HG02588 (cell line): Measurements from ENCODE around the gene AKTIP.
"Not testable (repeated sequence)": the region's sequence is repeated elsewhere in the genome, so short reads cannot be mapped to it uniquely, and the experiment has no call there.

Experiments used
- ATAC-seq: cut with Tn5 transposase; IDR thresholded peaks from one replicate; pipeline ENCODE4 v1.9.1; 2021; ENCODE audit warnings: mild to moderate bottlenecking, moderate library complexity; ENCODE audit not compliant: unreplicated experiment

AKTIP gene

DNA sequence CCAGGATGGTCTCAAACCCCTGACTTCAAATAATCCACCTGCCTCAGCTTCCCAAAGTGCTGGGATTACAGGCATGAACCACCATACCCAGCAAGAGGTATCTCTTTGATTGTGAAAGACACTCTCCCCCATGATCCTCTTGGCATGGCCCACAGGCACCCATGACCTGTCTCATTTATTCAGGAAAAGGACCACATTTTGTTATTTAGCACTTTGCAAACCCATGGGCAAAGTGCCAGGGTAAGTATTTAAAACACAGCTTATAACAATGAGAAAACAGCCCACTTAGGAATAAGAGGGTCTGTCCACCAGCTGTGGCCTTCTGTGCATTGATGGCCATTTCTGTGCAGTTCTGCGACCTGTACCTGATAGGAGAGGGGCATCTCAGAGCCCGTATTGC lies 12.8 kb upstream of the AKTIP start:
- no peak for ATAC-seq

DNA sequence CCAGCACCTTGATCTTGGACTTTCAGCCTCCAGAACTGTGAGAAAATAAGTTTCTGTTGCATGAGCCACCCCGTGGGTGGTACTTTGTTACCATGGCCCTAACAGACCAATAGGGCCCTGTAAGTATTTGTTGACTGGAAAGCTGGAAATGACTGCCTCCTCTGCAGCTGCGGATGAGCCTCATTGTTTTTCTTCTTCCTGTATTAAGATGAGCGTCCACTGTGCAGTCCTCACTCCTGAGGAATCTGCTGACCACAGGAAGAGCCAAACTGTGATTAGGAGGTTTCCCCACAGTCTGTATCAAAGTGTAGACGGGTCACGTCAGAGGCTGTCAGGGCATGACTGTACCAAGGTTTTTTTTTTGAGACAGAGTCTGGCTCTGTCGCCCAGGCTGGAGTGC lies 12.2 kb upstream of the AKTIP start:
- ATAC-seq, result no peak

DNA sequence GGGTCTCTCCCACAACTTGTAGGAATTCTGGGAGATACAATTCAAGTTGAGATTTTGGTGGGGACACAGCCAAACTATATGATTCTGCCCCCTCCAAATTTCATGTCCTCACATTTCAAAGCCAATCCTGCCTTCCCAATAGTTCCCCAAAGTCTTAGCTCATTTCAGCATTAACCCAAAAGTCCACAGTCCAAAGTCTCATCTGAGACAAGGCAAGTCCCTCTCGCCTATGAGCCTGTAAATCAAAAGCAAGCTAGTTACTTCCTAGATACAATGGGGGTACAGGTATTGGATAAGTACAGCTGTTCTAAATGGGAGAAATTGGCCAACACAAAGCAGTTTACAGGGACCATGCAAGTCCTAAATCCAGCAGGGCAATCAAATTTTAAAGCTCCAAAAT lies 9.8 kb upstream of the AKTIP start:
- not testable (repeated sequence) for ATAC-seq

DNA sequence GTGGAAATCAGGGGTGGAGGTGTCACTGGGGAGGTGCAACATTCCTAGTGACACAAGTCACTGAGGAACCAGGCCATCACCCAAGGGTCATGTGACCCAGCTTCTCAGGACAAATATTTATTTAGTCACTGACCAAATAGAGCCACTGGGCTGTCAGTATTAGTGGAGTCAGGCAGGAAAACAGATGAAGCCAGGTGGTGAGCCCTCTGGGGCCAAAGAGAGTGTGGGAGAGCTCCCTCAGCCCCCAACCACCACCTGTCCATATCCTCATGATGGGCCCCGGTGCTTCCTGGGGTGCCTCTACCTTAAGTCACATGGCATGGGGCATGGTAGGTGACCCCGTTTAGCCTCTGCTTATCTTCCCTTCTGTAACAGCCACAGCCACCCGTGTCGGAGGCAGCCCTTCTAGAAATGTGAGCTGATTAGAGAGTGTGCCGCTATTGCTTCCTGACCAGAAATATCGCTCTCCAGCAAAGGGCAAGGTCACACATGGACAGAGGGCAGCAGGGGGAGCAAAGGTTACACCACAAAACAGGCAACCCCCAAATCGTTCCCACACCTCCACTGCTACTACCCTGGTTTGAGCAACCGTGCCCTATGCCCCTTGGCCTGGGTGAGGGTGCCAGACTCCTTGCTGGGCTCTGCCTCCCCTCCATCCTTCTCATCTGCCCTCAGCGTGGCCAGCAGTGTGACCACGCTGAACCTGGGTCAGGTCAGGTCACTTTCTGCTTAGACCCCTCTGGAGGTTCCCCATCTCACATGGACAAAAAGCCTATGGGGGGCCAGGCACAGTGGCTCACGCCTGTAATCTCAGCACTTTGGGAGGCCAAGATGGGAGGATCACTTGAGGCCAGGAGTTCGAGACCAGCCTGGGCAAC lies 8.6 kb upstream of the AKTIP start:
- no peak for ATAC-seq

DNA sequence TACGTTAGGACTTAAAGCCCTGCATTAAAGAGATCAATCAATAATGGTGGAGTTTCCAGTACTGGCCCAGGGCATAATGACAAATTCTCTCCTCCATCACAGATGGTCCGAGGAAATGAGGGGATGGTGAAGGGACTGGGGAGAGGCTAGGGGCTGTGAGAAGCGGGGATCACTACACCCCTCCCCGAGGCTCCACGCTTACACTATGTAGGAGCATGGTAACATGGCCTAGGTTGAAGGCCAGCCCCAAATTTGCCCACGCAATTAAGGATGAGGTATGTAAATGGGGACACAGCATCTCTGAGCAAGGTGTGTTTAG lies 8.0 kb upstream of the AKTIP start:
- ATAC-seq, result no peak

DNA sequence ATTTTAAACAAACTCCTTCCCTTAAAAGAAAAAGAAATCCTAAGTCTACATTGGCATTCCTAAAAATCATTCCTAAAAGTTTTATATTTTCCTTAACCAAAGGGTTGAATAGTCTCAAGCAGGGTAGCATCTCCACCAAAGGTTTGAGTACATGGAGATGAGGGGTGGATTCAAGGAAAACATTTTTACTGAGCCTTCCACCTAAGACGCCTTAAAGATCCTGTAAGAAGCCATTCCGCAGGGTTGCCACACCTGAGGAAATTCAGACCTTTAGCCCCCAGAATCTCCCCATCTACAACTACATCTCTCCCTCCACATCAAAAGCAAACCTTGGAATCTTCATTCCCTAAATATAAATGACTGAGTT lies 7.7 kb upstream of the AKTIP start:
- no peak for ATAC-seq

DNA sequence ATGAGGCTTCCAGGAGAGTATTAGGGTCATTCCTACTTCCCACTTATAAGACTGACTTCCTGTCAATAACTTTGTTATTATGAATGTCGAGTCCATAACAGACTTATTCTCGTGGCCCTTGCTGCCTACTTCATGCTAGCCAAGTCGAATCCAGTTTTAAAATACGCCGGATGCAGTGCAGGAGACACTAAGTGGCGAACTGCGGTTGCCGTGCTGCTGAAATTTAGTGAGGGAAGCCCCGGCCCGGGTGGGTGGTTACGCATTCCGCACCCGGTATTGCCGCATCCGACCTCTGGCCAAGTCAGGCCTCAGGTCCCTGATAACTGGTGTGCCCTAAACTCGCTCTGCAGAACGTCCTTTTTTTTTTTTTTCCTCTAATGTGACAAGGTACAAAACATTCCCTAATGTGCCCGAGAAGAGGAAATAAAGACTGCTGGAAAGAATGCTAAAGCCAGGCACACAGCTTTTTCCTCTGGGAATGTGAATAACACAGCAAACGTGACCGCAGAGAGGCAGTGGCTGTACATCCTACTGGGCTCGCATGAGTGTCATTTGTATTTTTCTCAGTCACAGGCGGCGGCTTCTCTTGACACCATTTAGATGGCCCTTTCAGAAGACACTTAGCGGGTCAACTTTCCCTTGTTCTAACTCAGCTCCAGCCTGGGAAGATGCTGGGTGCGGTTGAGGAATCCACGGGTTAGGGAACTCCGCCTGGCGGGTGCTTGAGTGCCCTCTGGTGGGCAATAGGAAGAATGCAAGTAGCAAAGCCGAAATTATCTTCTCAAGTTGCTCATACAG lies 7.1 kb upstream of the AKTIP start:
- no peak for ATAC-seq

DNA sequence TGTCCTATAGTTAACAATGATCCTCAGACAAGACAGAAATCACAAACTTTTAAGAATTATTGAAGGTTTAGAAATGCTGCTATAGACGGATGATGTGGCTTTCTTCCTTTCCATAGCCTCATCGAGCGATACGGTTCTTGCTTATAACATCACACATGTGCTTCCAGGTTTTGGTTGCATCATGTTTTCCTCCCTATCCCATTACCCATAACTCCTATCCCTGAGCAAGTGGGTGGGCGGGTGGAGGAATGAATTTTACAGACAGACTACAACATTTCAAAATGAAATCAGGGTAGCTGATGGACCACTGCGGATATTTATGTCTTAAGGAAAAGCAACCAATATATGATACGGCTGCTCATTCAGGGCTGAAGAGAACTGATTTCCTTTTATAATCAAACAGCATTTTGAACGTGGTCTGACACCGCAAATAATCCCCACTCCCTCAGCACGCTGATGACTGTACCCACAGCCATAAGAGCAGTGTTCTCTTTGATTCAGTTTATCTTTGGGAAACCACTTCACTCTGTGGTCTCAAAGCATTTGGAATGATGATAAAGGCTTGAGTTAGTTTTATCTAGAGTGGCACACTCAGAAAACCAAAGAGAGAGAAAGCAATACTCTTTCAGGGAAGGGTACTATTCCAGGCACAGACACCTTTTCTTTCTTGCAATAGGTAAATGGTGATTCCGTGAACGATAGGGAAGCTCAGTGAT lies 4.6 kb upstream of the AKTIP start:
- ATAC-seq, result no peak

DNA sequence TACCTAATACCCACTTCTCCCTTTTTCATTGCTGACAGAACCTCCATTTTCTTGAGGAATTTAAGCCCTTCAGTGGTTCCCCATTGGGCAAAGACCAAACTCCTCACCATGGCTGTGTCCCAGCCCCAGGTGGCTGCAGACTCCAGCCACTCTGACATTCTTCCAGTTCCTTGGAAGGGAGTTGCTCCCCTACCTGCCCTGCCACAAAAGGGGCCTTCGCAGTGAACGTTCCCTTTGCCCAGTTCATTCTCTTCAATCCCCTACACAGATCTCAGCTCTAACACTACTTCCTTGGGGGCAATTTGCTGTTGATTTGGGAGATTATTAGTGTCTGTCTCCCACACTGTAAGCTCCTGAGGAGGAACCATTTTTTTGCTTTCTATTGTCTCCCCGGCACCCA lies 3.2 kb upstream of the AKTIP start:
- ATAC-seq, result no peak

DNA sequence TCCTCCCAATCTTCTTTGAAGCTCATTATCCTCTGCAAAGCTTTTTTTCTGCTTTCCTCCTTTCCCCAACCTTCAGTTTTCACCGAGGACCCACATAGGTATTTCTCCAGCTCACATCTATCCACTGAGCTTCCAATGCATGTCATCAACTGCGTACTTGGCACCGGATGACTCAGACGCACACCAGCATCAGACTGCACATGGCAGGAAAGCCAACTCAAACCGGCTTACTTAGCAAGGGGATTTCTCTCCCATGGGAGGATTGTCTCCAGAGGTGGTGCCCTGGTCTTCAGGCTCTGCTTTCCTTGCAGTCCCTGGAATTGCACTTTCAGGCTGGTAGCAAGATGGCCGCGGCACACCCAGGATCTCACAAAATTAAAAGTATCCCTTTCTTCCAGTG lies 1.7 kb upstream of the AKTIP start:
- ATAC-seq, result no peak

DNA sequence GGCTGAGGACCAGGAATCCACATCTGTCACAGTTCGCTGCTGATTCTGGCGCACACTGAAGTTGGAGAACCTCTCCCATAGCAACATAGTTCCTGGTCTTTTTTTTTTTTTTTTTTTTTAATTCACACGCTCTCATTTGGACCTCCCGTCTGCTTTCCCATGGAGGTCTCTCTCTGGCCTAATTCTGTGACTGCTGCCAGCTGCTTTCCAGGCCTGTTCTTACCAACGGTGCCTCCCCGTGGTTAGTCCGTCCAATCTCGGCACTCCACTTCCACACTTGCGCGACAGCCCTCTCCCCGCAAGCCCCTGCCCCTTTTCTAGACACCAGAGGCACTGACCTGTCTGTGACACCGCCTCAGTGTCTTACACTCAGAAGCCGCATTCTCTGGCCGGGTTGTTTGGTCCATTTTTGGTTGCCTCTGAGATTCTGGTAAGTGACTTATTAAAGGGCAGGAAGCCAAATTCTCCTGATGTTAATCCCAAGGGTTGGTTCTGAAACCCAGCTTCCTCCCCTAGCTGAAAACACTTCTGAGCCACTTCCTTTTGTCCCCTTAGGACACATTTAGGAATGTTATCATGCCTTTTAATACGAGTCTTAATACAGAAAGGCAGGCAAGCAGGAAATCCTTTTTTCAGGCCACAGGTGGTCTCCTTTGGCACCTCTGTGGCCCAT lies 1.1 kb upstream of the AKTIP start:
- no peak for ATAC-seq

DNA sequence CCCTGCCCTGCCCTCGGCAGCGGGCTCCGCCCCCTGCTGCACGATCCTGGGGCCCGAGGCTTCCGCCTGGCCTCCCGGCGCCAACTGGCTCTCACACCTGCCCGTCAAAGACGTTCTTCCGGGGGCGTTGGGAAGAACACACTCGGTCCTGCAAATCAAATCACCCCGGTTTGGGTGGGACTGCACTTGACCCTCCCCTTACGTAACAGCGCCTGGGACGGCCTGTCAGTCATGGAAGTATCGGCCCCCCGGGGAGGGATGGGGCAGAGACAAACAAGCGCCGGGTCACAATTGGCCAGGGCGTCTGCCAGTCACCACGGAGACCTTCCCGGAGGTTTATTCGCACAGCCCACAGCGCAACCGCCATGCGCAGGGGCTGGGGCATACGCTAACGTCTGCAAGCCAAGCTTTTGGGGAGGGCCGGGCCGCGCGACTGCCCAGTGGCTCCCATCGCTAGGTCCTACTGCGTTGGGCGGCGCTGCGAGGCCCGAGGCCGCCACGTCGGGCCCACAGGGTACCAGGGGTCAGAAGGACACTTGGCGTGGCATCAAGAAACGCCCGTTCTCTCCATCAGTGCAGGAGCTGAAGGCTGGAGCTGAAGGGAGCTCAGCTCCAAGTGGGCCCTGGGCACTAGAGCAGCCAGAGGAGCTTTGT lies 388 bp upstream of the AKTIP start:
- ATAC-seq, result peak; percentile 95

DNA sequence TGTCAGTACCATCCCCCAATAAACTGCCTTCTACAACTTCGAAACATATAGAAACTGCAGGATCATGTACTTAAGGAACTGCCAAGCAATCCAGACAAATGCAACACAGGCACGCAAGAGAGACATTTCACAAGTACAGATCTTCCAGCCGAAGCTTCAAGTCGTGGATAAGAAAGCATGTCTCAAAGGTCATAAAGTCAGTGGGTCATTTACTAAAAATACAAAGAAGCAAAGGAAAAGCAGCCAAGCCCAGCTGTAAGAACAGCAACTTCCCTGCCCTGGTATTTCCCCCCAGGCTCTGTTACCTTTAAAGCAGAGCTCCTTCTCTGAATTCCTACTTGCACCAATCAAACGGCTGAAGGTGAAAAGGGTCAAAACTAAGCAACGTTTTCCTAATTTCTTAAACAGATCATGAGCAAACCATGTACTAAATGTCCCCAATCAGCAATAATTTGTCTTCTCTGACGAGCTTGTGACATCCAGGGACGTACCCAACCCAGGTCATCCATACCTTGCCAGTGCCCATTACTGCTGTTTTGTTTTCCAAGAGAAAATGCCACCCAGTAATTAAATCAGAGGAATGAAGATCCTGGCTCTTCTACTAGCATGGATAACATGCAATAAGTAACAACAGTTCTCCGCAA lies 1.7 kb downstream of the AKTIP start:
- no peak for ATAC-seq

DNA sequence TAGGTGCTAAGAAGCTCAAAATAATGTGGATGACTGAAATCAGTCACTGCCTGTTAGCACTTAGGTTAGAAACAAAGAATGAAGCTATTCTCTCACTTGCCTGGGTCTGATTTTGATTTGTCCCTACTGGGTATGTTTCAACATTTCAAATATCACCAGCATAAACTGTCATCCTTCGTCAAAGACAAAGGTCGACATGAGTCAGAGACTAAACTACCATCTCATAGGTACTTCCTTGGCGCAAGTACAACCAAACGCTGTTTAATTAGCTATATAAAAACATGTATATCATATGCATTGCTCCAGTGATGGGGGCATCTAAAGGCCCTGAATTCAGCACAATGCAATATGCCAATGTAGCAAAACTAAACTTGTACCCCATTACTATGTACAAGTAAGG lies 4.0 kb downstream of the AKTIP start:
- no peak for ATAC-seq

DNA sequence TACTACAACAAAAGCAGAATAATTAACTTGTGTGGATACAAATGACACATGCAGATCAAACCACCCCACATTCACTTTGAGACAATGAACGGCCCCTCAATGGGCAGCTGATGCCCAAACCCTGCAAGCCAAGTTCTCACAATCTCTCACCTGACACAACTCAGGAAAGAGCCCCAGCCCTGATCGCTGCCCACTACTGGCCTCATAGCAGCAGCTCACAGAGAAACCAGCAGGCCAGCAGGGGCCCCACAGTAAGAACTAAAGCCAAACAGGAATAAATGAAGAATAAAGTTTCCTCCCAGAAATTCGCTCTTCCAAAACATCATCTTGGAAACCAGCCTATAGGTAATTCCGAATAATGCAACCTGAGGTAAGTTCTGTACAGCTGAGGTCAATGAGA lies 7.7 kb downstream of the AKTIP start:
- no peak for ATAC-seq

DNA sequence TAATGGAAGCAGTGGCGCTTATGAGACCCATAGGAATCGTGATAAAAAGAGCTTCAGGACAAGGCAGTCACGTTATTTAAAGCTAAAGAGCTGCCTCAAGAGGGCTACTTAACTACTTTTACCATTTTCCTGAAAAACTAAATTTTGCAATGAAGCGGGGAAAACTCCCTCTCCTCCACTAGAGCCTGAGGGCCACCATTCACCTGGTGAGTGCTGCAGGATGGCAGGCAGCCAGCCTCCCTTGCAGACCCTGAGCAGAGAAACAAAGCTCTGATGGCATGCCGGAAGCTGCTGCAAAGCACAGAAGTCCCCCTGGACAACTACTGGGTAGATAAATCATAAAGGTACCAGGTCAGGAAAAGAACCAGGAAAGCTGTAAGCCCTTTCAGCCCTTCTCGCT lies 8.4 kb downstream of the AKTIP start:
- ATAC-seq, result no peak

DNA sequence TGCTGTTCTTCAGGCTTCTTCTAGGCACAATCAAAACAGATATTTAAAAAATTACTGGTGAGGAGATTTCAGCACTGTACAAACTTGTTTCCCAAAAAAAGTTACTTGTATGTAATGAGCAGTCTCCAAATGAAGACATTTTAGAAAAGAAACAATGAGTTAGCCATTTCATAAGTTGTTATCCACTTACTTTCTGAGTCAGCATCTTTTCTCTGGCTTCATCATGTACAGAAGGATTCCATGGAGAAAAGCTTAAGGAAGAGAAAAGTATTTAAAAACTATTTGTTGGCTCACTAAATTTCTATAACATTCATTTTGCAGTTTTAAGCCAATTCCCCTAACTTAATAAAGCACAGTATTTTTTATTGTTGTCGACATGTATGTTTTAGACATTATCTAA lies 10.5 kb downstream of the AKTIP start:
- ATAC-seq, result no peak

DNA sequence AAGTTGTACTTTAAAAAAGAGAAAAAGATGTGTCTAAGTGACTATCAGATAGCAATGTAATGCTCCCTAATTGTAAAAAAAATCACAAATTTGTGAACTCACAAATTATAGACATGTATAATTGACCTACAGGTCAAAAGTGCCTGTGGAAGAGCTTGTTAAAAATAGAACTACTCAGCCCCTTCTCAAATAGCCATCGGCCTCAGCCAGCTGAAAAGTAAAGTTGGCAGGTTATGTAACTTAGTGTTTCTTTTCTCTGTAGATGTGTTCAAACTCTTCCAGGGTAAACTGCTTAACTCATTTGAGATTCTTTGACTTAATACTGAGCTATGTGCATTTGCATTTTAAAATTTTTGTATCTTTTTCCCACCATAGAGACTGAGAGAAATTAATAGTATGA lies 13.3 kb downstream of the AKTIP start:
- ATAC-seq, result no peak

DNA sequence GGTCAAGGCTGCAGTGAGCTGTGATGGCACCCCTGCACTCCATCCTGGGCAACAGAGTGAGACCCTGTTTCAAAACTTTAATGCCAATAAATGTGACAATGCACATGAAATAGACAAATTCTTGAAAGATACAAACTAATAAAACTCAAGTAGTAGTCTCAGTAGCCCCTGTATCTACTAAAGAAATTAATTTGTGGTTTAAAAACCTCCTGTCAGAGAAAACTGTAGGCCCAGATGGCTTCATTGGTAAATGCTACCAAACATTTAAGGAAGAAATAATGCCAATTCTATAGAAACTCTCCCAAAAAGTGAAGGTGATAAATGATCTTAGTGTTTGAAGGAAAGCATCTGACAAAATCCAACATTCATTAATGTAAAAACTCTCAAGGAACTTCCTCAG lies 16.8 kb downstream of the AKTIP start:
- no peak for ATAC-seq

DNA sequence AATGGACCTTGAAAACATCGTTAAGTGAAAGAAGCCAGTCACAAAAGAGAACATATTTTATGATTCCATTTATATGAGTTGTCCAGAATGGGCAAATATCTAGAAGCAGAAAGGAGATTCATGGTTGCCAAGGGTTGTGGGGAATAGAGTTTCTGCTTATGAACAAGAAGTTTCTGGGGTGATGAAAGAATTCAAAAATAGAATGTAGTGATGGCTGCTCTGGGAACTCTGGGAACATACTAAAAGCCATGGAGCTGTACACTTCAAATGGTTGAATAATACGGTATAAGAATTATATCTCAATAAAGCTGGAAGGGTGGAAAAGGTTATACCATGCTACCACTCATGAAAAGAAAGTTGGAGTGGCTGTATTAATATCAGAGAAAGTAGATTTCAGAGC lies 18.5 kb downstream of the AKTIP start:
- ATAC-seq, result no peak
